Gastroesophageal sphincter (tissue), 4 donors: ENCODE measurements around the gene ADAMTS9. TPM values are rescaled to one million over a fixed set of nuclear protein-coding genes. Genes with fewer than 3 reads are reported as not detected.

Source experiments
- ATAC-seq: fragments of 150-250 bp; one replicate; pipeline ENCODE4 v1.9.1; 2016; ENCODE audit warnings: mild to moderate bottlenecking, moderate library complexity
- H3K27ac ChIP-seq, 4 donors: fragments of 200-600 bp; sonication (generic) in 3 of 4; 1 replicate in 3 of 4; 2 replicates in 1 of 4; pipeline ENCODE4 v1.5.1; 2016 to 2019
- H3K27me3 ChIP-seq: fragments of 200-600 bp; sonication (generic); one replicate; pipeline ENCODE4 v1.5.1; 2019
- H3K36me3 ChIP-seq, 2 donors: fragments of 200-600 bp; sonication (generic); one replicate each; pipeline ENCODE4 v1.5.1; 2019; ENCODE audit warnings: control low read depth in 1 of 2
- H3K4me1 ChIP-seq, 3 donors: fragments of 200-600 bp; sonication (generic); 1 replicate in 2 of 3; 2 replicates in 1 of 3; pipeline ENCODE4 v1.5.1; 2016 to 2019; ENCODE audit warnings: control low read depth in 2 of 3
- H3K4me3 ChIP-seq, 2 donors: fragments of 200-600 bp; sonication (generic); one replicate each; pipeline ENCODE4 v1.5.1; 2019; ENCODE audit warnings: mild to moderate bottlenecking in 1 of 2, moderate library complexity in 1 of 2
- H3K9me3 ChIP-seq, 3 donors: fragments of 200-600 bp; sonication (generic); one replicate each; pipeline ENCODE4 v1.5.1; 2017 to 2019; ENCODE audit warnings: control low read depth in 2 of 3
- EP300 ChIP-seq: sonication (generic); formaldehyde crosslinking; IDR thresholded peaks from one replicate; pipeline ENCODE4 v1.6.1; 2017; ENCODE audit warnings: antibody characterized with exemption, mild to moderate bottlenecking
- POLR2A ChIP-seq, 2 donors: fragments of 450-650 bp; IDR thresholded peaks; one replicate each; pipeline ENCODE4 v1.6.1; 2017; ENCODE audit warnings: antibody characterized with exemption in 2 of 2, mild to moderate bottlenecking in 2 of 2, moderate library complexity in 1 of 2
- POLR2AphosphoS5 ChIP-seq: sonication (generic); formaldehyde crosslinking; IDR thresholded peaks from one replicate; pipeline ENCODE4 v1.6.1; 2017; ENCODE audit warnings: antibody characterized with exemption
- WGBS, 2 donors: methylation state at CpG; one replicate each; pipeline ENCODE4 v1.1.5; 2018; ENCODE audit warnings: low coverage in 1 of 2; 5-methylcytosine and 5-hydroxymethylcytosine counted together
- total RNA-seq, 4 donors: library from RNA; depleted of rRNA; stranded (reverse); fragments of >200 nt; gene quantifications; one replicate each; pipeline ENCODE4 v1.1.0, GENCODE V29; 2016
- TF ChIP-seq, protein P1 (sequence below), 4 experiments: fragments of 200-600 bp in 2 of 4; fragments of 450-650 bp in 2 of 4; sonication (generic) in 1 of 4; IDR thresholded peaks; one replicate each; pipeline ENCODE4 v1.5.1; 2017 to 2019; ENCODE audit warnings: antibody characterized with exemption in 4 of 4, mild to moderate bottlenecking in 2 of 4, moderate library complexity in 2 of 4

The ADAMTS9 gene
- total RNA-seq, 4 donors from 2014 or later = 30.7 to 102 (median 48.3) TPM

DNA sequence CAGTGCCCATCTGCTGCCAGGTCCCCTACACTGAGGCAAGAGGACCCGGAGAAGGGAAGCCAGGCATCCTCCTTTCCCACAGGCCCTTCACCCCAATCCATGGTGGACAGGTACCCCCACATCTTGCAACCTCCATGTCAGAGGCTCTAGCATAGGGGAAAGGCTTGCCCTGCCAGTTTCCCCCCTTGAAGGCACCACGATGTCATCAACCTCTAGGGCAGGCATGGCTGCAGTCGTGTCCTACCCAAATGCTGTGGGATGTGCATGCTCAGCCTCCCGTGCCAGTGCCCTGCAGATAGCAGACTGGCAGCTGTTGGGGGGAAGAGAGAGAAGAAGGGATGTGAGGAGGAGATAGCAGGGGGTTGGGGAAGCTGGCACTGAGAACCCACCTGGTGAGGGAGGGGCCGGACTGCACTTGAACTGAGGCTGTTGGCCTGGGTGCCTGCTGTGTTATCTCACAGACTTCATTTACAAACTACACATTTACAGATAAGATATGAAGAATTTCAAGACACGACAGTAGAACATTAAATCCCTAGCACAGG lies 197.5 kb downstream of the ADAMTS9 start:
- Histone ChIP-seq H3K9me3 (no peaks in the 10 kb centered on the region), H3K36me3 (no peaks in the 10 kb centered on the region), H3K27me3 (no peaks in the 10 kb centered on the region), H3K4me3 (no peak overlapping the region), H3K27ac (no peak overlapping the region), H3K4me1 (peaks cover 0 to 24% (median 0%) of the 10 kb centered on the region in 3 donors)
- ATAC-seq = no peak
- 82 to 100% methylated on average over 3 of the region's 6 CpGs for WGBS, 2 donors
- TF ChIP-seq EP300 (no peak), POLR2A (IDR thresholded peaks at IDR 0.05) (no peak), POLR2AphosphoS5 (no peak)
- TF ChIP-seq, protein P1, sequence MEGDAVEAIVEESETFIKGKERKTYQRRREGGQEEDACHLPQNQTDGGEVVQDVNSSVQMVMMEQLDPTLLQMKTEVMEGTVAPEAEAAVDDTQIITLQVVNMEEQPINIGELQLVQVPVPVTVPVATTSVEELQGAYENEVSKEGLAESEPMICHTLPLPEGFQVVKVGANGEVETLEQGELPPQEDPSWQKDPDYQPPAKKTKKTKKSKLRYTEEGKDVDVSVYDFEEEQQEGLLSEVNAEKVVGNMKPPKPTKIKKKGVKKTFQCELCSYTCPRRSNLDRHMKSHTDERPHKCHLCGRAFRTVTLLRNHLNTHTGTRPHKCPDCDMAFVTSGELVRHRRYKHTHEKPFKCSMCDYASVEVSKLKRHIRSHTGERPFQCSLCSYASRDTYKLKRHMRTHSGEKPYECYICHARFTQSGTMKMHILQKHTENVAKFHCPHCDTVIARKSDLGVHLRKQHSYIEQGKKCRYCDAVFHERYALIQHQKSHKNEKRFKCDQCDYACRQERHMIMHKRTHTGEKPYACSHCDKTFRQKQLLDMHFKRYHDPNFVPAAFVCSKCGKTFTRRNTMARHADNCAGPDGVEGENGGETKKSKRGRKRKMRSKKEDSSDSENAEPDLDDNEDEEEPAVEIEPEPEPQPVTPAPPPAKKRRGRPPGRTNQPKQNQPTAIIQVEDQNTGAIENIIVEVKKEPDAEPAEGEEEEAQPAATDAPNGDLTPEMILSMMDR (IDR thresholded peaks at IDR 0.05) = no peak

DNA sequence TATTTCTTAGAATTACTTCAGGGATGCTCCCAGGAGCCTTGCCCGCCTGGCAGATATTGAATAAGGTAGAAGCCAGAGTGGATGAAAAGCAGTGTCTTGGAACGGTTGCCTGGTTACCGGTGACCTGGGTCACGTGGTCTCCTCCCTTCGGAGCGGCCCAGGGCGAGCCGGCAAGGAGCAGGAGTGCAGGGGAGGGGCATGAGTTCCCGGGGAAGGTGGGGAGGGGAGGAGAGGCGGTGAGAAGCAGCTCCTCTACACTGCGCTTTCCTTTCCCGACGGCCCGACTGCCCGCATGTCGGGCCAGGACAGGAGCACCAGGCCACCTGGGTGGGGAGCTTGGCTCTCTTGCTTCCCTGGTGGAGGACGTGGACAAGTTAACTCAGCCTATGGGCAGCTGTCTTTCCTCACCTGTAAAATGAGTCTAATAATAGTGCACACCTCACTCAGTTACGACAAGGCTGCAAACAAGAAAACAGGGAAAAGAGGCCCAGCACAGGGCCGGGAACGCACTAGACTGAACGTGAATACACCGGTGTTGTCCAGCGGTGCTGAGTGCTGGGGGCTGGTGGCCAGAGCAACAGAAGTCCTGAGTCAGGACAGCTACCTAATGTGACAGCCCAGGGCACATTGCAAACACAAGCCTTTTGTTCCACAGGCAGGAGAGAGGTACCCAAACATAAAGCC lies 198.3 kb downstream of the ADAMTS9 start:
- WGBS, 2 donors = 40 to 50% methylated on average over 1 to 17 of the region's 23 CpGs
- TF ChIP-seq POLR2A (IDR thresholded peaks at IDR 0.05) (no peak), POLR2AphosphoS5 (no peak), EP300 (no peak)
- ATAC-seq = peak; percentile 59
- Histone ChIP-seq H3K4me3 (peak overlapping the region in 1 of 2 donors; percentile 16), H3K36me3 (no peaks in the 10 kb centered on the region), H3K4me1 (peaks cover 0 to 19% (median 0%) of the 10 kb centered on the region in 3 donors), H3K27ac (no peak overlapping the region), H3K27me3 (no peaks in the 10 kb centered on the region), H3K9me3 (no peaks in the 10 kb centered on the region)

DNA sequence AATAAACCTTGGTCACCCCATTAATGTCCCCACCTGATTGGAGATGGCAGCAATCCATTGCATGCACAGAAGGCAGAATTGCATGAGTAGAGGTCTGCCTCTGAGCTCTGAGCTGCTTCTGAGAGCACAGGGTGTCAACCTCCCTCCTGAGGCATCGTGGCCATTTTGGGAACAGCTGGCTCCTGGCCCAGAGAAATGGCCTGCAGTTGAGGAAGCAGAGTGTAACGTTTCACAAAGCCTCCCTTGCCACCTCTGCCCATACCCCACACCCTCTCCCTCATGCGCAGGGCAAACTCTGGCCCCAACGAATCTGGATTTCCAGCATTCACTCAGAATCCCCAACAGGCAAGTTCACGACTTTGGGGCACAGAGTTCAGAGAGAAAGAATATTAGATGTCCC lies 198.9 kb downstream of the ADAMTS9 start:
- Histone ChIP-seq H3K4me3 (peak overlapping the region in 1 of 2 donors; percentile 16), H3K4me1 (peaks cover 0 to 23% (median 0%) of the 10 kb centered on the region in 3 donors), H3K9me3 (no peaks in the 10 kb centered on the region), H3K27ac (no peak overlapping the region), H3K27me3 (no peaks in the 10 kb centered on the region), H3K36me3 (no peaks in the 10 kb centered on the region)
- WGBS, 2 donors = 36 to 40% methylated on average over 1 to 5 of the region's 5 CpGs
- TF ChIP-seq, protein P1 (IDR thresholded peaks at IDR 0.05) = no peak
- TF ChIP-seq POLR2AphosphoS5 = no peak
- TF ChIP-seq EP300 = no peak
- TF ChIP-seq POLR2A (IDR thresholded peaks at IDR 0.05) = no peak
- ATAC-seq = no peak

DNA sequence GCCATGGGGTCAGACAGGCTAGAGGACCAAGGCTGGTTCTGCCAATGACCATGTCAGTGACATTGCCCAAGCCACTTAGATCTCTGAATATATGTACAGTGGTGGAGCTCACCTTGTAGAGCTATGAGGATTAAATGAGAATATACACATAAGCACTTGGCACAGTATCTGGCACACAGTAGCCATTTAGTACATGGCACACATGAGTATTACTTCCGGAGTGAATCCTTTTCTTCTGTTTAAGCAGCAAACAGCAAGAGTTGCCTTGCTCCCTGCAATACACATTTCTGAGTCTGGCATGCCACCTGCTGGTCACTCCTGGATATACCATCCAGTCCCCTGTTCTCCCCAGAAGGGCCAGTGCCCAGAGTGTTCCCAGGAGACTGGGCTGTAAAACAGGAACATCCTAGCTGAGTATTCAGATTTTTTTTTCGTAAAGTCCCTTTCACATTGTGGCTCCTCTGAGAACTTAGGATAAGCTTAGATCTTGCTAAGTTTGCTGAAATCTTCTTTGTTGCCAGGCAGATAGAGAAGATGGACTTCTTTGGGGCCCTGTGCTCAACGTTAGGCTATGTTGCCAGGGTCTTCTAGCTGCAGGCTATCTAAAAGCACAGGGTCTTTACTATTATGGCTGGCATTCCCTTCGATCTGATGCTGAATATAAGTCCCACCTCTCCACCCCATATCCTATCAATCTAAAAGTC lies 203.4 kb downstream of the ADAMTS9 start:
- no peaks in the 10 kb centered on the region for H3K27me3 ChIP-seq
- WGBS, 2 donors = 10 to 21% methylated on average over 2 to 3 of the region's 4 CpGs
- peak; percentile 78 for ATAC-seq
- peaks cover 0 to 21% (median 0%) of the 10 kb centered on the region in 3 donors for H3K4me1 ChIP-seq
- no peaks in the 10 kb centered on the region for H3K9me3 ChIP-seq
- no peak overlapping the region for H3K4me3 ChIP-seq
- H3K27ac ChIP-seq = no peak overlapping the region
- H3K36me3 ChIP-seq = no peaks in the 10 kb centered on the region
- TF ChIP-seq EP300 = no peak
- TF ChIP-seq, protein P1 (IDR thresholded peaks at IDR 0.05) = peak; percentile 84 to 91 (median 86)

DNA sequence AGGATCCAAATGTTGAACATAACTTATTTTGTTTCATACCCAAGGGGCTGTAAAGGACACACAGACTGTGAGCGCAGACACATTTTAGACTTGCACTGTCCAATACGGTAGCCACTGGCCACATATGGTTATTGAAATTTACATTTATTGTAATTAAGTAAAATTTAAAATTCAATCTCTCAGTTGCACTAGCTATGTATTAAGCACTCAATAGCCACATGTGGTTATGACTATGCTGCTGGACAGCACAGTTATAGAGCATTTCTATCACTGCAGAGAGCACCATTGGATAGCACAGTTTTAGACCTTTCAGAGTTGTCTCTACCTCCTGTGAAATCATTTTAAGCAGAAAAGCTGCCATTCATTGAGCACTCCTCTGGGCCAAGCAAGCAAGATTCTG lies 204.3 kb downstream of the ADAMTS9 start:
- Histone ChIP-seq H3K27me3 (no peaks in the 10 kb centered on the region), H3K4me3 (no peak overlapping the region), H3K9me3 (no peaks in the 10 kb centered on the region), H3K27ac (no peak overlapping the region), H3K36me3 (no peaks in the 10 kb centered on the region), H3K4me1 (peaks cover 0 to 12% (median 0%) of the 10 kb centered on the region in 3 donors)
- 76 to 80% methylated on average over 2 of the region's 2 CpGs for WGBS, 2 donors
- no peak for TF ChIP-seq EP300
- TF ChIP-seq, protein P1 (IDR thresholded peaks at IDR 0.05) = no peak
- ATAC-seq = no peak
